Muscle layer of colon (tissue), 2 donors: ENCODE measurements around the gene PSAP.
A peak's percentile ranks its signal among the peaks of the same experiment; 100 is the strongest.

ENCODE experiments used
- H3K27ac ChIP-seq: one replicate; pipeline ENCODE4 v1.7.0; 2013; ENCODE audit warnings: low read depth, mild to moderate bottlenecking, low read length, moderate library complexity
- H3K27me3 ChIP-seq, 2 donors: one replicate each; pipeline ENCODE4 v1.7.0; 2013; ENCODE audit warnings: low read length in 2 of 2, mild to moderate bottlenecking in 2 of 2; ENCODE audit not compliant: insufficient read depth in 2 of 2, control insufficient read depth in 1 of 2
- H3K36me3 ChIP-seq: one replicate; pipeline ENCODE4 v1.7.0; 2013; ENCODE audit warnings: mild to moderate bottlenecking, low read length; ENCODE audit not compliant: insufficient read depth
- H3K4me1 ChIP-seq: one replicate; pipeline ENCODE4 v1.7.0; 2013; ENCODE audit warnings: mild to moderate bottlenecking, low read length; ENCODE audit not compliant: insufficient read depth
- H3K4me3 ChIP-seq, 2 donors: one replicate each; pipeline ENCODE4 v1.7.0; 2013; ENCODE audit warnings: low read length in 2 of 2, low read depth in 1 of 2, mild to moderate bottlenecking in 1 of 2, moderate library complexity in 1 of 2
- H3K9ac ChIP-seq: one replicate; pipeline ENCODE4 v1.7.0; 2013; ENCODE audit warnings: low read length
- H3K9me3 ChIP-seq: one replicate; pipeline ENCODE4 v1.7.0; 2013; ENCODE audit warnings: mild to moderate bottlenecking, low read length
- donor health status: abdominal sarcoma.
- donor health status: Adenocarcinoma of cecum.

Gene PSAP

DNA sequence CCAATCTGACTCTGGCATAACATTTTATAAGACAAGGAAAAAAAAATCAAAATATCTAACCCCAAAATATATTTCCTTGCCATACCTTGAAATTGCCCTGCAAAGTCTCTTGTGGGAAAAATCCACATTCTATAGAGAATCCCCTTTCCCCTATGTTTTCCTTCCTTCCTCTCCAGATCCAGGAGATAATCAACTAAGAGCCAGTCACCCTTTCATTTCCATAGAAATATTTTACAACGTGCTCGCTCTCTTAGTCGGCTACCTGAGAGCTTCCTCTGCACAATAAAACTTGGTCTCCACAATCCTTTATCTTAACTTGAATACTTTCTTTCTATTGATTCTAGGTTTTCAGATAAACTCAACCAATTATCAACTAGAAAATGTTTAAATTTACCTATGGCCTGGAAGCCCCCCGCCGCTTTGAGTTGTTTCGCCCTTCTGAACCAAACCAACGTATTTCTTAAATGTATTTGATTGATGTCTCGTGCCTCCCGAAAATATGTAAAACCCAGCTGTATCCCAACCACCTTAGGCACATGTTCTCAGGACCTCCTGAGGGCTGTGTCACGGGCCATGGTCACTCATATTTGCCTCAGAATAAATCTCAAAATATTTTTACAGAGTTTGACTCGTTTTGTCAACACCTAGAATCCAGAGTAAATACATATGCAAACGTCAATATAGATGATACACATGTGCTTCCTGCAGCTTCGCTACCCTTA is 869 bp downstream of the PSAP start:
- H3K27me3 ChIP-seq: no peaks in the 10 kb centered on the region
- H3K36me3 ChIP-seq: no peaks in the 10 kb centered on the region
- H3K27ac ChIP-seq: peak overlapping the region; percentile 94
- peaks cover 50% of the 10 kb centered on the region for H3K4me1 ChIP-seq
- H3K9me3 ChIP-seq: no peaks in the 10 kb centered on the region
- H3K4me3 ChIP-seq: peak overlapping the region; percentile 72 to 98
- H3K9ac ChIP-seq: peak overlapping the region; percentile 97

- H3K36me3 ChIP-seq: no peaks in the 10 kb centered on the region
- H3K4me3 ChIP-seq: peak overlapping the region; percentile 27 to 98
- no peak overlapping the region for H3K27ac ChIP-seq
- H3K9ac ChIP-seq: no peak overlapping the region
- peaks cover 52% of the 10 kb centered on the region for H3K4me1 ChIP-seq
- H3K9me3 ChIP-seq: no peaks in the 10 kb centered on the region
- no peaks in the 10 kb centered on the region for H3K27me3 ChIP-seq
Observed at GRCh38 chr10:71849461-71849908, 1.6 kb downstream of the PSAP start.

DNA sequence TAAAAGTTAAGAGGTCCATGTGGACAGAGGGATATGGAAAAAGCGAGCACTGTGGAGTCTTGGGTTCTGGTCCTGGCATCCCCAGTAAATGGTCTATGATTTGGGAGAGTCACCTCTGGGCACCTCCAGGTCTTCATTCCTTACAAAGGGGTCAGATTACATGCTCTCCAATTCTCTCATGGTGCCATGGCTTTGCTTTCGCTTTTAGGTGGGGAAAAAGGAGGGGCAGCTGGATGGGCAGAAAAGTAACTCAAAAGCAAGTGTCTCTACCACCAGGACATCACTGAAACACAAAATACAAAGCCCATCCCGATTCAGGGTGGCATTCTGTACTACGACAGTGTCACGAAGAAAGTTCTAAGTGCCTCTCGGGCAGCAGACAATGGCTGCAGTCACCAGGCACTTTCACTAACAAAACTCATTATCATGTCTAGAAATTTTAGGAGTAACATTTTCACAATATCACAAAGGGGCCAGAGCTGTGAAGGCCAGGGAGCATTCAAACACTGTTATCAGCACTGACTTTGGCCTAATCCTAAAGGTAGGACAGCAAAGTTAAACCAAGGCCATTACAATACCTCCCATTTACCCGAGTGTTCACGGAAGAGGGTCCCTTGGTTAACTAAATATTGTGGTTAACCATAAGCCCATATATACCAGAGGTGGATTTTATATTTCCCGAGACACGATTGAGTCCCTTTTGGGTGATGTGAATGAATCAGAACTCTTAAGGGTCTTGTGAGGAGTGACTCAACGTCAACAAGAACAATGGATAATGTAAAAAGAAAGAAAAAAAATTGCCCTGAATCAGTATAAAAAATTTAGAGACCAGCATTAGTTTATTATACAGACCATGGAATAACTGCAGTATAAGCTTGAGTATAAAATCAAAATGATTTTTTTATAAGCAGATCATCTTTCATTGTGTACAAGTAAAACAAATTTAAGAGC is 2.5 kb downstream of the PSAP start:
- Histone ChIP-seq H3K36me3 (no peaks in the 10 kb centered on the region), H3K4me1 (peaks cover 52% of the 10 kb centered on the region), H3K9ac (no peak overlapping the region), H3K9me3 (no peaks in the 10 kb centered on the region), H3K27ac (no peak overlapping the region), H3K4me3 (peak overlapping the region in 1 of 2 donors; percentile 25), H3K27me3 (no peaks in the 10 kb centered on the region)

GRCh38 chr10:71847418-71847817 is 3.6 kb downstream of the PSAP start:
- Histone ChIP-seq H3K4me1 (peaks cover 60% of the 10 kb centered on the region), H3K27ac (no peak overlapping the region), H3K36me3 (no peaks in the 10 kb centered on the region), H3K9me3 (no peaks in the 10 kb centered on the region), H3K27me3 (no peaks in the 10 kb centered on the region), H3K4me3 (no peak overlapping the region), H3K9ac (no peak overlapping the region)

GRCh38 chr10:71846816-71847215 is 4.2 kb downstream of the PSAP start:
- no peaks in the 10 kb centered on the region for H3K9me3 ChIP-seq
- peaks cover 60% of the 10 kb centered on the region for H3K4me1 ChIP-seq
- H3K36me3 ChIP-seq: no peaks in the 10 kb centered on the region
- no peak overlapping the region for H3K4me3 ChIP-seq
- H3K27me3 ChIP-seq: no peaks in the 10 kb centered on the region
- no peak overlapping the region for H3K9ac ChIP-seq
- no peak overlapping the region for H3K27ac ChIP-seq

DNA sequence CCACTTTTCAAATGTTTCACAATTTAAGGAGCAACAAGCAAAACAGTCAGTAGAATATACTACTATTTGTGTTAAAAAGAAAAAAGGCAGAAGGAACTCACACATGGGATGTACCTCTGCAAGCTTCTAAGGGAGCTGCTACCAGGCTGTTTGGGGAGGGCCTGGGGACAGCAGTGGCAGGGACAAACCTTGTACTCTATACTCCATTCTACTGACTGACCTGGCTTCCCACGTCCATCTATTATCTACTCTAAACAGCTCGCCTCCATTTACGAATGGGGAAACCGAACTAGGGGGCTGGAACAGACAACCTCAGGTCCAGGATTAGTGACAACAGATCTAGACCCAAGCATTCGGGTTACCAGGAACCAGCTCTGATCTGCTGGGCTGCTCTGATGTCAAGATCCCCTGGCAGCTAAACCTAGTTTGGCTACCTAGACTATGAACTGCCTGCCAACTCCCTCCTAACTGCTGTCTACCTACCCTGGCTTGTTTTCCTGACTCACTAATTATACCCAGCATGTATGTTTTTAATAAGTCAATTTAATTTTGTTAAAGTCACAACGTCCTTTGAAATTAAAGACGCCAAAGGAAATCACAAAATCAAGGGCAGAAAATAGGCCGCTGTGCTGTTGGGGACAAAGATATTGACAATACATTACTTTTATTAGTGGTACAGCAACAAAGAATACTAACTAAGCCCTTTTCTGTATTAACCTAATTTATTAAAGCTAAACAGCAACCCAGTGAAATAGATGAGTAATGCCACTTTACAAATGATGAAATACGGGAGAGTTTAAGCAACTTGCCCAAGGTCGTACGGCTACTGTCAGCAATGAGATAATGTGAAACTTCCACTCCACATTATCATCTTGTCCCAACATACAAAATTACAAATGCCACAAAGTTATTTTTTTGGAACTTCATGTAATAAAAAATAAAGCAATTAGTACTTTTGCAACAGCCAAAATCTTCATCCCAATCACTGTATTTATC is 5.3 kb downstream of the PSAP start:
- H3K9ac ChIP-seq: no peak overlapping the region
- no peaks in the 10 kb centered on the region for H3K27me3 ChIP-seq
- no peak overlapping the region for H3K4me3 ChIP-seq
- no peaks in the 10 kb centered on the region for H3K9me3 ChIP-seq
- H3K4me1 ChIP-seq: peaks cover 60% of the 10 kb centered on the region
- H3K27ac ChIP-seq: no peak overlapping the region
- H3K36me3 ChIP-seq: no peaks in the 10 kb centered on the region

DNA sequence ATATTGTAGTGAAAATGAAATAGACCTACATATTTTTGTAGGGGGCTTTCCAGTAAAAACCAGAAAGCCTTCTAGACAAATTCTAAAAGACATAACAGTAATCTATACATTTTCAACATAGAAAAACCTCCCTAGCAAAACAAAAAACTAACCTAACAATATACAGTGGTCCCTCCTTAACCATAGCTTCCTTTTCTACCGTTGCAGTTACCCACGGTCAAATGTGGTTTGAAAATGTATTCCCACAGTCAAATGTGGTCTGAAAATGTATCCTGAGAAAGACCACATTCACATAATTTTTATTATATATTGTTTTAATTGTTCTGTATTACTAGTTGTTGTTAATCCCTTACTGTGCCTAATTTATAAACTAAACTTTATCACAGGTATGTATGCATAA is 6.4 kb downstream of the PSAP start:
- peaks cover 63% of the 10 kb centered on the region for H3K4me1 ChIP-seq
- H3K36me3 ChIP-seq: no peaks in the 10 kb centered on the region
- no peak overlapping the region for H3K9ac ChIP-seq
- H3K27ac ChIP-seq: no peak overlapping the region
- H3K4me3 ChIP-seq: no peak overlapping the region
- H3K9me3 ChIP-seq: no peaks in the 10 kb centered on the region
- H3K27me3 ChIP-seq: no peaks in the 10 kb centered on the region

GRCh38 chr10:71844084-71844483 is 7.0 kb downstream of the PSAP start:
- Histone ChIP-seq H3K4me3 (no peak overlapping the region), H3K27me3 (no peaks in the 10 kb centered on the region), H3K27ac (no peak overlapping the region), H3K4me1 (peaks cover 62% of the 10 kb centered on the region), H3K36me3 (no peaks in the 10 kb centered on the region), H3K9ac (no peak overlapping the region), H3K9me3 (no peaks in the 10 kb centered on the region)

GRCh38 chr10:71842856-71843686 is 8.0 kb downstream of the PSAP start:
- Histone ChIP-seq H3K4me1 (peaks cover 62% of the 10 kb centered on the region), H3K36me3 (no peaks in the 10 kb centered on the region), H3K27ac (no peak overlapping the region), H3K4me3 (no peak overlapping the region), H3K9me3 (no peaks in the 10 kb centered on the region), H3K9ac (no peak overlapping the region), H3K27me3 (no peaks in the 10 kb centered on the region)

DNA sequence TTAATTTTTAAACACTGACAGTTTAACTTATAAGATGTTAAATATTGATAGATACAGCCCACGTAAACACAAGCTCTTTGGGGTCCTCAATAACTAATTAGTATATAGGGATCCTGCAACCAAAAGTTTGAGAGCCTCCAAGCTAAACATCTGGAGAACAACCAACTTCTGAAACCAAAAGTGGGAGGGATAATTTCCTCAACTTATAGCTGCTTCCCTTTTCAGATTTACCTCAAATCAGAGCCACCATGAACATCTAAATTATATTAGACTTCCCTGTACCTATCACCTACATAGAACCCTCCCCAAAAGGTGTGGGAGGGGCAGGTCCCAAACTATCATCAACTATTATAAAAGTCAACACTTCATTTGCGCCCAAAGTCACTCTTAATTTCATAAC is 8.6 kb downstream of the PSAP start:
- Histone ChIP-seq H3K27ac (no peak overlapping the region), H3K27me3 (no peaks in the 10 kb centered on the region), H3K4me1 (peaks cover 64% of the 10 kb centered on the region), H3K9ac (no peak overlapping the region), H3K36me3 (no peaks in the 10 kb centered on the region), H3K4me3 (no peak overlapping the region), H3K9me3 (no peaks in the 10 kb centered on the region)
